Astrocyte (in vitro differentiated cells and primary cell): ENCODE results near the gene LMOD3. TPM values are rescaled to one million over a fixed set of nuclear protein-coding genes. Genes with fewer than 3 reads are reported as not detected.

Experiments
- DNase-seq: peaks from one replicate; pipeline ENCODE4 v3.0.0-alpha.2; 2010; ENCODE audit warnings: low read depth
- FAIRE-seq: peaks from 2 replicates; lab custom pipeline; 2011; peaks lifted over from hg19 to GRCh38; lab: Jason Lieb, UNC
- H2AFZ ChIP-seq: 2 replicates; pipeline ENCODE4 v1.6.0; 2012; ENCODE audit warnings: low read depth, low read length, inconsistent platforms
- H3K27ac ChIP-seq: 2 replicates; pipeline ENCODE4 v1.5.1; 2011; ENCODE audit warnings: low read depth, low read length, inconsistent platforms
- H3K27me3 ChIP-seq: 2 replicates; pipeline ENCODE4 v1.6.0; 2011; ENCODE audit warnings: low read length, inconsistent platforms; ENCODE audit not compliant: insufficient read depth
- H3K36me3 ChIP-seq: 2 replicates; pipeline ENCODE4 v1.5.1; 2011; ENCODE audit warnings: low read length, inconsistent platforms; ENCODE audit not compliant: insufficient read depth
- H3K4me1 ChIP-seq: 2 replicates; pipeline ENCODE4 v1.5.1; 2011; ENCODE audit warnings: low read length, inconsistent platforms; ENCODE audit not compliant: insufficient read depth
- H3K4me2 ChIP-seq: 2 replicates; pipeline ENCODE4 v1.6.0; 2012; ENCODE audit warnings: low read length, inconsistent platforms
- H3K4me3 ChIP-seq: 2 replicates; pipeline ENCODE4 v1.5.1; 2011; ENCODE audit warnings: low read depth, mild to moderate bottlenecking, low read length, inconsistent platforms; ENCODE audit not compliant: insufficient read depth
- H3K79me2 ChIP-seq: 2 replicates; pipeline ENCODE4 v1.6.0; 2012; ENCODE audit warnings: mild to moderate bottlenecking, low read length, inconsistent platforms; ENCODE audit not compliant: insufficient read depth
- H3K9ac ChIP-seq: 2 replicates; pipeline ENCODE4 v1.6.0; 2012; ENCODE audit warnings: mild to moderate bottlenecking, low read length, inconsistent platforms
- H3K9me3 ChIP-seq: 2 replicates; pipeline ENCODE4 v1.5.1; 2012; ENCODE audit warnings: low read depth, mild to moderate bottlenecking, low read length, inconsistent platforms; ENCODE audit not compliant: insufficient read depth
- H4K20me1 ChIP-seq: 2 replicates; pipeline ENCODE4 v1.6.0; 2012; ENCODE audit warnings: low read length, inconsistent platforms; ENCODE audit not compliant: insufficient read depth
- H3K27ac Mint-ChIP-seq: one replicate; pipeline ENCODE4 v1.8.0; 2021; ENCODE audit warnings: mild to moderate bottlenecking, mixed read lengths; ENCODE audit not compliant: unreplicated experiment
- H3K27me3 Mint-ChIP-seq: one replicate; pipeline ENCODE4 v1.8.0; 2021; ENCODE audit warnings: low read depth, mixed read lengths; ENCODE audit not compliant: unreplicated experiment
- H3K36me3 Mint-ChIP-seq: one replicate; pipeline ENCODE4 v1.8.0; 2021; ENCODE audit warnings: low read depth, mixed read lengths; ENCODE audit not compliant: unreplicated experiment
- H3K4me1 Mint-ChIP-seq: one replicate; pipeline ENCODE4 v1.8.0; 2021; ENCODE audit warnings: low read depth, mixed read lengths; ENCODE audit not compliant: unreplicated experiment
- H3K4me3 Mint-ChIP-seq: one replicate; pipeline ENCODE4 v1.8.0; 2021; ENCODE audit warnings: mild to moderate bottlenecking, moderate library complexity, mixed read lengths; ENCODE audit not compliant: unreplicated experiment
- H3K9me3 Mint-ChIP-seq: one replicate; pipeline ENCODE4 v1.8.0; 2021; ENCODE audit warnings: mild to moderate bottlenecking, mixed read lengths; ENCODE audit not compliant: unreplicated experiment
- CTCF ChIP-seq: IDR thresholded peaks from 2 replicates; pipeline ENCODE4 v1.5.1; 2011; ENCODE audit warnings: low read depth, mild to moderate bottlenecking, inconsistent platforms, low read length, moderate library complexity; ENCODE audit not compliant: insufficient read depth
- EZH2 ChIP-seq: IDR thresholded peaks from 2 replicates; pipeline ENCODE4 v1.6.1; 2012; ENCODE audit warnings: mild to moderate bottlenecking, low read length, inconsistent platforms; ENCODE audit not compliant: insufficient read depth
- total RNA-seq: library from RNA; stranded (reverse); gene quantifications from 2 replicates; pipeline ENCODE4 v1.2.1, GENCODE V29; 2021

Gene LMOD3
- total RNA-seq, 1 donor from 2014 or later: 0.07 TPM

- H2AFZ ChIP-seq: no peak overlapping the region
- FAIRE-seq: no peak
- Mint-ChIP-seq H3K4me3 (no peak overlapping the region), H3K9me3 (no peaks in the 10 kb centered on the region), H3K27ac (no peak overlapping the region), H3K4me1 (peaks cover 6% of the 10 kb centered on the region), H3K27me3 (no peaks in the 10 kb centered on the region), H3K36me3 (peaks cover 17% of the 10 kb centered on the region)
- H3K27ac ChIP-seq: no peak overlapping the region
- no peak overlapping the region for H3K4me3 ChIP-seq
- H3K36me3 ChIP-seq: peaks cover 50% of the 10 kb centered on the region
- no peaks in the 10 kb centered on the region for H3K9me3 ChIP-seq
- H3K4me2 ChIP-seq: no peak overlapping the region
- no peaks in the 10 kb centered on the region for H3K4me1 ChIP-seq
- no peak overlapping the region for H3K9ac ChIP-seq
- no peaks in the 10 kb centered on the region for H3K27me3 ChIP-seq
- no peak for TF ChIP-seq CTCF
- no peak for TF ChIP-seq EZH2
- no peaks in the 10 kb centered on the region for H3K79me2 ChIP-seq
- DNase-seq: no peak
- H4K20me1 ChIP-seq: no peaks in the 10 kb centered on the region
These were observed 62.7 kb downstream of the LMOD3 start for GRCh38 chr3:69059688-69060087.

- Histone ChIP-seq H3K36me3 (peaks cover 51% of the 10 kb centered on the region), H3K27ac (no peak overlapping the region), H3K9me3 (no peaks in the 10 kb centered on the region), H2AFZ (no peak overlapping the region), H3K4me3 (no peak overlapping the region), H4K20me1 (no peaks in the 10 kb centered on the region), H3K9ac (no peak overlapping the region), H3K27me3 (no peaks in the 10 kb centered on the region), H3K4me2 (no peak overlapping the region), H3K79me2 (no peaks in the 10 kb centered on the region), H3K4me1 (no peaks in the 10 kb centered on the region)
- Mint-ChIP-seq H3K36me3 (peaks cover 17% of the 10 kb centered on the region), H3K4me1 (no peaks in the 10 kb centered on the region), H3K27me3 (no peaks in the 10 kb centered on the region), H3K27ac (no peak overlapping the region), H3K9me3 (no peaks in the 10 kb centered on the region), H3K4me3 (no peak overlapping the region)
- TF ChIP-seq CTCF (no peak), EZH2 (no peak)
- FAIRE-seq (no peak), DNase-seq (no peak)
These were observed 63.5 kb downstream of the LMOD3 start for GRCh38 chr3:69058947-69059224.

- H3K27me3 Mint-ChIP-seq: no peaks in the 10 kb centered on the region
- H3K27me3 ChIP-seq: no peaks in the 10 kb centered on the region
- DNase-seq (no peak), FAIRE-seq (no peak)
- no peaks in the 10 kb centered on the region for H3K9me3 ChIP-seq
- H3K4me2 ChIP-seq: no peak overlapping the region
- H3K36me3 ChIP-seq: peaks cover 50% of the 10 kb centered on the region
- H3K4me1 Mint-ChIP-seq: peaks cover under 1% of the 10 kb centered on the region
- TF ChIP-seq CTCF (no peak), EZH2 (no peak)
- H2AFZ ChIP-seq: no peak overlapping the region
- peaks cover 17% of the 10 kb centered on the region for H3K36me3 Mint-ChIP-seq
- no peak overlapping the region for H3K27ac ChIP-seq
- H3K79me2 ChIP-seq: no peaks in the 10 kb centered on the region
- no peaks in the 10 kb centered on the region for H4K20me1 ChIP-seq
- H3K27ac Mint-ChIP-seq: no peak overlapping the region
- no peaks in the 10 kb centered on the region for H3K9me3 Mint-ChIP-seq
- H3K9ac ChIP-seq: no peak overlapping the region
- H3K4me3 ChIP-seq: no peak overlapping the region
- no peak overlapping the region for H3K4me3 Mint-ChIP-seq
- no peaks in the 10 kb centered on the region for H3K4me1 ChIP-seq
These were observed 64.0 kb downstream of the LMOD3 start for GRCh38 chr3:69058180-69058946.

Other genes starting within 250 kb of the LMOD3 start
- gene TAFA4, start 190.0 kb downstream of the LMOD3 start, total RNA-seq: not detected in 2 replicates
- 32.3 and 35.2 TPM in 2 replicates for gene EOGT, start 108.9 kb downstream of the LMOD3 start, total RNA-seq
- 46.0 and 46.8 TPM in 2 replicates for gene TMF1, start 70.3 kb downstream of the LMOD3 start, total RNA-seq
- 73.4 and 79.2 TPM in 2 replicates for gene UBA3, start 42.2 kb downstream of the LMOD3 start, total RNA-seq
- gene ARL6IP5, start 37.7 kb downstream of the LMOD3 start, total RNA-seq: 160 and 166 TPM in 2 replicates